Adrenal gland (tissue), 5 donors: ENCODE data around the gene PNPLA1.

ENCODE experiments used
- CTCF ChIP-seq, 6 experiments: fragments of 450-650 bp in 4 of 6; fragments of 200-600 bp in 2 of 6; sonication (generic) in 1 of 6; IDR thresholded peaks; 1 replicate in 5 of 6; 2 replicates in 1 of 6; pipeline versions ENCODE4 v1.5.1 to v1.8.0; 2016 to 2021; ENCODE audit warnings: antibody characterized with exemption in 6 of 6, mild to moderate bottlenecking in 2 of 6, moderate library complexity in 1 of 6
- POLR2A ChIP-seq, 2 donors: fragments of 450-650 bp; IDR thresholded peaks; one replicate each; pipeline ENCODE4 v1.6.1; 2017; ENCODE audit warnings: antibody characterized with exemption in 2 of 2, mild to moderate bottlenecking in 2 of 2, moderate library complexity in 1 of 2
- donor health status: DM: no; HTN: no; CAD: no.

GRCh38 chr6:36331381-36331780, 61.5 kb downstream of the PNPLA1 start:
- TF ChIP-seq CTCF (IDR thresholded peaks at IDR 0.05) (no peak), POLR2A (IDR thresholded peaks at IDR 0.05) (no peak)
